ENCODE results near the gene STX4.

STX4 gene

DNA sequence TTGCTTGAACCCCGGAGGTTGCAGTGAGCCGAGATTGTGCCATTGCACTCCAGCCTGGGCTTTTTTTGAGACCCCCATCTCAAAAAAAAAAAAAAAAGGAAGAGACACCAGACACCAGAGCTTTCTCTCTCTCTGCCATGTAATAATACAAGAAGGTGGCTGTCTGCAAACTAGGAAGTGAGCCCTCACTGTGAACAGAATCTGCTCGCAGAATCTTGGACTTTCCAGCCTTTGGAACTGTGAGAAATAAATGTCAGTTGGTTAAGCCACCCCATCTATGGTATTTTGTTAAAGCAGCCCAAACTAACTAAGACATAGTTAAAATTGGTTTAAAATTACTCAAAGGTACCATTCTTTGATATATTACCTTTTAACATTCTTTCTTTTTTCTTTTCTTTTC lies 12.8 kb upstream of the STX4 start:
- H3K4me2 ChIP-seq (ENCODE audit: low read length): no peak overlapping the region
- no peaks in the 10 kb centered on the region for H3K79me2 ChIP-seq (ENCODE audit: insufficient read depth, low read length)
- H3K36me3 ChIP-seq (ENCODE audit: insufficient read depth, low read length): no peaks in the 10 kb centered on the region
- no peak for TF ChIP-seq EZH2 (IDR thresholded peaks at IDR 0.05; ENCODE audit: borderline replicate concordance, low read length)
- TF ChIP-seq, protein P1, sequence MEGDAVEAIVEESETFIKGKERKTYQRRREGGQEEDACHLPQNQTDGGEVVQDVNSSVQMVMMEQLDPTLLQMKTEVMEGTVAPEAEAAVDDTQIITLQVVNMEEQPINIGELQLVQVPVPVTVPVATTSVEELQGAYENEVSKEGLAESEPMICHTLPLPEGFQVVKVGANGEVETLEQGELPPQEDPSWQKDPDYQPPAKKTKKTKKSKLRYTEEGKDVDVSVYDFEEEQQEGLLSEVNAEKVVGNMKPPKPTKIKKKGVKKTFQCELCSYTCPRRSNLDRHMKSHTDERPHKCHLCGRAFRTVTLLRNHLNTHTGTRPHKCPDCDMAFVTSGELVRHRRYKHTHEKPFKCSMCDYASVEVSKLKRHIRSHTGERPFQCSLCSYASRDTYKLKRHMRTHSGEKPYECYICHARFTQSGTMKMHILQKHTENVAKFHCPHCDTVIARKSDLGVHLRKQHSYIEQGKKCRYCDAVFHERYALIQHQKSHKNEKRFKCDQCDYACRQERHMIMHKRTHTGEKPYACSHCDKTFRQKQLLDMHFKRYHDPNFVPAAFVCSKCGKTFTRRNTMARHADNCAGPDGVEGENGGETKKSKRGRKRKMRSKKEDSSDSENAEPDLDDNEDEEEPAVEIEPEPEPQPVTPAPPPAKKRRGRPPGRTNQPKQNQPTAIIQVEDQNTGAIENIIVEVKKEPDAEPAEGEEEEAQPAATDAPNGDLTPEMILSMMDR (IDR thresholded peaks at IDR 0.05; ENCODE audit: low read length): no peak
- no peak overlapping the region for H3K4me3 ChIP-seq (ENCODE audit: low read depth, low read length, poor library complexity, severe bottlenecking)
- no peak overlapping the region for H2AFZ ChIP-seq (ENCODE audit: low read length)
- no peak overlapping the region for H3K9ac ChIP-seq (ENCODE audit: low read length)
- no peaks in the 10 kb centered on the region for H3F3A ChIP-seq (ENCODE audit: insufficient read depth, low read length)
- H4K20me1 ChIP-seq (ENCODE audit: insufficient read depth, low read length): no peaks in the 10 kb centered on the region
- no peaks in the 10 kb centered on the region; the same call in 1 of the 2 replicates for H3K27me3 ChIP-seq (ENCODE audit: insufficient read depth, low read length)
- H3K27ac ChIP-seq (ENCODE audit: low read depth, low read length, poor library complexity, severe bottlenecking): no peak overlapping the region
- no peaks in the 10 kb centered on the region for H3K9me2 ChIP-seq (ENCODE audit: low read depth, low read length)
- no peaks in the 10 kb centered on the region for H3K9me3 ChIP-seq (ENCODE audit: low read length)
- H3K4me1 ChIP-seq (ENCODE audit: insufficient read depth, low read length, severe bottlenecking): no peaks in the 10 kb centered on the region

DNA sequence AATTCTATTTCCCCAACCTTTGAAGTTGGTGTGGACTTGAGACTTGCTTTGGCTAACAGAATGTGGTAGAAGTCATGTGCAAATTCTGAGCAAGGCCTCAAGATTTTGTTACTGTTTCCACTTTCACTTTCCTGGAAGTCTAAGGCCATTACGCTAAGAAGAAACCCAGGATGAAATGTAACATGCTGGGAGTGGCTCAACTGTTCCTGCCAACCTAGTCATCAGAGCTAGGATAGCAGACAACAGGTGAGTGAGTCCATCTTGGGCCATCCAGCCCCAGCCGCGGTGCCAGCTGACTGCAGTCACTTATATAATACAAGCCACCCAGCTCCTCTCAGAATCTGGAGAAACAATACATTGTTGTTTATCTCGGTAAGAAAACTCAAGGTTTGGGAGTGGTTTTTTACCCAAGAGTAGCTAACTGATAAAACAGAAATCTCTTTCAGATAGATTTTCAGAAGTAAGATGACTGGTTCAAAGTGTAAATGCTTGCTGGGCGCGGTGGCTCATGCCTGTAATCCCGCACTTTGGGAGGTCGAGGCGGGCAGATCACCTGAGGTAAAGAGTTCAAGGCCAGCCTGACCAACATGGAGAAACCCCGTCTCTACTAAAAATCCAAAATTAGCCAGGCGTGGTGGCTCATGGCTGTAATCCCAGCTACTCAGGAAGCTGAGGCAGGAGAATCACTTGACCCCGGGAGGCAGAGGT lies 10.7 kb upstream of the STX4 start:
- Histone ChIP-seq H2AFZ (ENCODE audit: low read length) (no peak overlapping the region), H3K79me2 (ENCODE audit: insufficient read depth, low read length) (no peaks in the 10 kb centered on the region), H3K4me3 (ENCODE audit: low read depth, low read length, poor library complexity, severe bottlenecking) (no peak overlapping the region), H3K27ac (ENCODE audit: low read depth, low read length, poor library complexity, severe bottlenecking) (no peak overlapping the region), H3F3A (ENCODE audit: insufficient read depth, low read length) (no peaks in the 10 kb centered on the region), H3K9me3 (ENCODE audit: low read length) (no peaks in the 10 kb centered on the region), H3K36me3 (ENCODE audit: insufficient read depth, low read length) (no peaks in the 10 kb centered on the region), H3K9ac (ENCODE audit: low read length) (no peak overlapping the region), H4K20me1 (ENCODE audit: insufficient read depth, low read length) (no peaks in the 10 kb centered on the region), H3K4me2 (ENCODE audit: low read length) (no peak overlapping the region), H3K4me1 (ENCODE audit: insufficient read depth, low read length, severe bottlenecking) (no peaks in the 10 kb centered on the region), H3K9me2 (ENCODE audit: low read depth, low read length) (no peaks in the 10 kb centered on the region), H3K27me3 (ENCODE audit: insufficient read depth, low read length) (no peaks in the 10 kb centered on the region; the same call in 1 of the 2 replicates)
- no peak for TF ChIP-seq EZH2 (IDR thresholded peaks at IDR 0.05; ENCODE audit: borderline replicate concordance, low read length)
- TF ChIP-seq, protein P1 (IDR thresholded peaks at IDR 0.05; ENCODE audit: low read length): no peak

DNA sequence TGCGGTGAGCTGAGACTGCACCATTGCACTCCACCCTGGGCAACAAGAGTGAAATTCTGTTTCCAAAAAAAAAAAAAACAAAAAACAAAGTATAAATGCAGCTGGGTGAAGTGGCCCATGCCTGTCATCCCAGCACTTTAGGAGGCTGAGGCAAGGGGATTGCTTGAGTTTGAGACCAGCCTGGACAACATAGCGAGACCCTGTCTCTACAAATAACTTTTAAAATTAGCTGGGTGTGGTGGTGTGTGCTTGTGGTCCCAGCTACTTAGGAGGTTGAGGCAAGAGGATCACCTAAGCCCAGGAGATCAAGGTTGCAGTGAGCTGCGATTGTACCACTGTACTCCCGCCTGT lies 10.1 kb upstream of the STX4 start:
- Histone ChIP-seq H3K4me3 (ENCODE audit: low read depth, low read length, poor library complexity, severe bottlenecking) (no peak overlapping the region), H3K4me2 (ENCODE audit: low read length) (no peak overlapping the region), H3K27me3 (ENCODE audit: insufficient read depth, low read length) (no peaks in the 10 kb centered on the region; the same call in 1 of the 2 replicates), H3K36me3 (ENCODE audit: insufficient read depth, low read length) (no peaks in the 10 kb centered on the region), H2AFZ (ENCODE audit: low read length) (no peak overlapping the region), H3K27ac (ENCODE audit: low read depth, low read length, poor library complexity, severe bottlenecking) (no peak overlapping the region), H3K4me1 (ENCODE audit: insufficient read depth, low read length, severe bottlenecking) (no peaks in the 10 kb centered on the region), H4K20me1 (ENCODE audit: insufficient read depth, low read length) (no peaks in the 10 kb centered on the region), H3K9ac (ENCODE audit: low read length) (no peak overlapping the region), H3K79me2 (ENCODE audit: insufficient read depth, low read length) (no peaks in the 10 kb centered on the region), H3F3A (ENCODE audit: insufficient read depth, low read length) (no peaks in the 10 kb centered on the region), H3K9me2 (ENCODE audit: low read depth, low read length) (no peaks in the 10 kb centered on the region), H3K9me3 (ENCODE audit: low read length) (no peaks in the 10 kb centered on the region)
- TF ChIP-seq EZH2 (IDR thresholded peaks at IDR 0.05; ENCODE audit: borderline replicate concordance, low read length): no peak
- TF ChIP-seq, protein P1 (IDR thresholded peaks at IDR 0.05; ENCODE audit: low read length): no peak

Measured in OCI-LY1 (cell line).